Renal cortical epithelial cell (primary cell): ENCODE data around the gene IGSF21. TPM values are rescaled to one million over a fixed set of nuclear protein-coding genes. Genes with fewer than 3 reads are reported as not detected.

ENCODE experiments used
- DNase-seq: peaks from one replicate; pipeline ENCODE4 v3.0.0-alpha.2; 2011; ENCODE audit warnings: low read depth
- total RNA-seq: library from RNA; depleted of rRNA; stranded (reverse); fragments of >200 nt; gene quantifications from 2 replicates; pipeline ENCODE4 v1.2.3, GENCODE V29; 2014

Gene IGSF21
- not detected in 2 replicates for total RNA-seq

DNA sequence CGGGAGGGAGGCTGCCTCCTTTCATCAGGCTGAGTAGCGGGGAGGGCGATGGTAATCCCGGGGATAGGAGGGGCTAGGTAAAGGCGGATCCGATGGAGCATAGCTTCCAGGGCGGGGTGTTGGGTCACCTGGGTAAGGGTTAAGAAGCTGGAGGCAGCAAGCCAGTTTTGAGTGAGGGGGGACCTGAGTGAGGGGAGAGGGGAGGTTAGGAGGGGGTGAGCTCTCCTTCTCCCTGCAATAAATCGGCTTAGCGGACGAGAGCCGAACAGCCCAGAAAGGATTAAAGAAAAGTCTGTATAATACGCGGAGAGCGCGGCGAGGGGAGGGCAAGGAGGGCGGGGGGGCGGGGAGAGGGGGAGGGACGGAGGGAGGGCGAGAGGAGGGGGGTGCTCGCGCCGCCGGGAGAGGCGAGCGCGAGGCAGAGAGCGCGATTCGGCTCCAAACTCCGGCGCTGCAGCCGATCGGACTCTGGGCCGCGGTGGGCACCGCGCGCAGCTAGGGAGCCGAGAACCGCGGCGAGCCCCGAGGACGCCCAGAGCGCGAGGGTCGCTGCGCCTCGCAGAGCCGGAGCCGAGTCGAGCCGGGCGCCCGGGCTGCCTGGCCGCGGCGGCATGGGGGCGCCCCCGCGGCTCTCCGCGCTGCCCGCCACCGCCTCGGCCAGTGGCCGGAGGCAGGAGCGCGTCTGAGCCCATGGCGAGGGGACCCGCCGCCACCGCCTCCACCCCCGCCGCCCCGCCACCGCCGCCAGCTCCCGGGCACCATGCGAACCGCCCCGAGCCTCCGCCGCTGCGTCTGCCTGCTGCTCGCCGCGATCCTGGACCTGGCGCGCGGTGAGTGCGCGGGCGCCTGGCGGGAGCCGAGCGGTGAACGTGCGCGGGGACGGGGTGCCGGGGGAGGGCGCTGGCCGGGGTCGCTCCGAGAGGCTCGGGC is at the start of gene IGSF21:
Gene IGSF21, plus strand, starts transcription at position 430 of the 930 bp plus-strand sequence. Its CDS starts 331 bp downstream, at position 761.
- DNase-seq, result no peak

DNA sequence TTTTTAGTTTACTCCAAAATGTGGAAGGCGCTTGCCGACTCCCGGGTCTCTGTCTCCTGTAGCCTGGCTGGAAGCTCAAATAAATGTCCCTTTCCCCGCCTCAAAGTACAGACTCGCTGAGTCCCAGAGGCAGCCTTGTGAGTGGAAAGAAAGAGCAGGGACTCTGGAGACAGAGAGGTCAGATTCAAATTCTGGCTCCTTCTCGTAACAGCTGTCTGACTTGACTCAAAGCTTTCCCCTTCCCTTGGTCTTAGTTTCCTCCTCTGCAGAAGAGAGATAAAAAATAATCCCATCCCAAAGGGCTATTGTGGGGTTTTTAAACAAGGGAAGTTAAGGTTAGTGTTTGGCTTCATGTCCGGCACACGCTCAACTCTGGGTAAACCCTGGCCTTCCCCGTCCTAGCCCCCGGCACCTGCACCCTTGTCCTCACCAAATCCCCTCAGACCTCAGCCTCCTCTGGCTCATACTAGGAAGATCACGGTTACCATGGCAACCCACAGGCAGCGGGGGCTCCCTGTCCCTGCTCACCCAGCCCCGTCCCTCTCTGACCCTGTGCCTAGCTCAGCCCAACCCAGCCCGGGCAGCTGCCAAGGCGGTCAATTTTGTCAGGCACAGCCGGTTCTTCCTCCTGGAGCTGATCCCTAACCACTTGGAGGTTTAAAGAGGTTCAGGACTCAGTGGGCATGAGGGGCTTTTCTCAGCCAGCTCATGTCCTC is 49.2 kb upstream of the IGSF21 start:
- DNase-seq, result no peak

DNA sequence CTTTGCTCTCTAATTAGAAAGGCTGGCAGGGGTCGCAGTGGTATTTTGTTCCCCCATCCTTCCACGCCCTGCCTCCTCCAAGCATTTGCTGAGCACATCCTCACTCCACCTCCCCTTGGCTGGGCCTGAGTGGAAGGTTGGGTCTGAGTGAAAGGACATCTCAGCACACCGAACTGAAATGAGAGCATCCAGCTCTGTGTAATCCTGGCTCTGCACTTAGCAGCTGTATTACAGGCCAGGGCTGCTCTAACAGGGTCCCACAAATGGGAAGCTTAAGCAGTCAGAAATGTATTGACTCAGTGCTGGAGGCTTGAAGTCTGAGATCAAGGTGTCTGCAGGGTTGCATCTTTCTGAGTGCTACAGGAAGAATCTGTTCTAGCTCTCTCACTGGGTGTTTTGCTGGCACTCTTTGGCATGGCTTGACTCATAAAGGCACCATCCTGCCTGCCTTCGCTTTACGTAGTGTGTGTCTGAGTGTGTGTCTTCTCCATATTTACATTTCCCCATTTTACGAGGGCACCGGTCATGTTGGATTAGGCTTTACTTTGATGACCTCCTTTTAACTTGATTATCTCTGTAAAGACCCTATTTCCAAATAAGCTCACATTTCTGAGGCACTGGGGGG is 48.5 kb upstream of the IGSF21 start:
- no peak for DNase-seq

DNA sequence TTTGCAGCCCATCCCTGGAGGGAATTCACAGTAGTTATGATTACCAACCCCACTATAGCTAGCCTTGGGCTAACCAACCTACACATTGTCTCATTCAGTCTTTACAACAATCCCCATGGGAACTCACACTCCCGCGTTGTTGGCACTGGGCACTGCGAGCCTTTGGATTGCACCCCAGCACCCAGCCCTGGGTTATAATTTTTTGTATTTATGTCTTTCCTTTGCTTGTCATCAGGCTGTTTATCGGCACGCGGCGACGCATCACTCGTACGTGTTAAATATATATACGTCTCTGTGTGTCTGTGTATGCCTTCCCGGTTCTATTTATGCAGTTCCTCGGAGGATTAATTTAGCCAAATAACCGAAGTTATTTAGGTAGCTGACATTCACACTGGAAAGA is 47.2 kb upstream of the IGSF21 start:
- no peak for DNase-seq

DNA sequence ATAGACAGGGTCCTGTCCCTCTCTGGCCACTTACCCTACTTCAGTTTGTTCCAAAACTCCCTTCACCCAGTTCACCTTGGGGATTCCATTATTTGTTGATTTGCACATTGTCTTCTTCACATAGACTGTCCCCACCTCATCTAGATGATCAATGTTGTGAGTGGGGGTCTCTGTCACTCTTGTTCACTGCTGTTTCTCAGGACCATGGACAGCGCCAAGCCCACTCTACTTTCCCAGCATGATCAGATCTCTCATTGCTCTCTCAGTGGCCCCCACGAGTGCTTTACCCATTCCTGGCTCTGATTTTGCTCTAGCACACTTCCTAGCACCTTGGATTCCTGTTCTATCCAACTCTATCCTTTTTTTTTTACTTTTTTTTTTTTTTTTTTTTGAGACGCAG is 45.4 kb upstream of the IGSF21 start:
- no peak for DNase-seq

DNA sequence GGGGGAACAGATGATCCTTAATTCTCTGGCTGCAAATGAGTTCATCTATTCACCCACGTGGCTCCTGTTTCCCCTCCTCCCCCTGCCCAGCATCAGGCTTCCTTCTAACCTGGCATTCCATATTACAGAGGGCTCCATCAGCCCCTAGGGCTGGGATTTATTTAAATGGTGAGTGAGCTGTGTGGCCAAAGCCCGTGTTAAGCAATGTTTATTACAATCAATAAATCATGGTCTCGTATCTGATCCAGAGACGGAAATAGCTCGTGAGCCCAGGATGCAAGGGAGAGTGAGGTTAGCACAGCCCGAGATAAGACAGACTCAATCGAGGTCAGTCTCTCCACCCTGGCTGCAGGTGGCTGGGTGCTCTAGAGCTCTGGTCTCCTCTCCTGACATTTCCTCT is 43.1 kb upstream of the IGSF21 start:
- DNase-seq, result no peak

DNA sequence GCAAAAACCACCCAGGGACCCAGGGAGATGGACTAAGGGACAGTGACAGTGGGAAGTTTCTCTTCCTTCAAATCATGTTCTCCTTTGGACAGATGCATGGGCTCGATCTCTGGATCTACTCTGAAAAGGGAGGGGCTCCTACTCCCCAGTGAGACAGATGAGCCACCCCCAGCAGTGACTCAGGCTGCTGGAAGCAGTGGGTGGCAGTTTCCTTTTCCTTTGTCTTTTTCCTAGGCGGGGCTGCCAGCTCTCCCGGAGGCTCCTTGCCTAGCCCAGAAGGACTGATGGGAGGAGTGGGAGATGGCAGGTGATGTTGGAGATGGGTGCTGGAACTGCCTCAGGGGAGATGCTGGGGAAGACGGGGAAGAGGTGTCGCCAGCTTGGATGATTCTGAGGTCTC is 41.0 kb upstream of the IGSF21 start:
- no peak for DNase-seq

DNA sequence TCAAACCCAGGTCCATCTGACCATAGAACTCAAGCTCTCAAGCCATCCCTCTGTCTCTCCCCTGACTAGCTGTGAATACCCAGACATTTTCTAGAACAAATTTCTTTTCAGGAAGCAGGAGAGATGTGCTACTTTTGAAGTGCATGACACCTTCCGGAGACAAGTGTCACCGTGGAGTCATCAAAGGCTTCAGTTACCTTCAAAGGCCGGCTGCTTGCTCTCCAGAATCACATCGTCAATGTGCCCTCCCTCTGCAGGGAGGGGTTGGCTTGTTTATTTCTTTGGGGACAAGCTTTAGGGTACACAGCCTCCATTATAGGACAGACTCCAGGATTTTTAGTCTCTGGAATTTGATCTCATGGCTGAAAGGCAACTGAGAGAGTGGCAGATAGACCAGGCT is 37.7 kb upstream of the IGSF21 start:
- no peak for DNase-seq

DNA sequence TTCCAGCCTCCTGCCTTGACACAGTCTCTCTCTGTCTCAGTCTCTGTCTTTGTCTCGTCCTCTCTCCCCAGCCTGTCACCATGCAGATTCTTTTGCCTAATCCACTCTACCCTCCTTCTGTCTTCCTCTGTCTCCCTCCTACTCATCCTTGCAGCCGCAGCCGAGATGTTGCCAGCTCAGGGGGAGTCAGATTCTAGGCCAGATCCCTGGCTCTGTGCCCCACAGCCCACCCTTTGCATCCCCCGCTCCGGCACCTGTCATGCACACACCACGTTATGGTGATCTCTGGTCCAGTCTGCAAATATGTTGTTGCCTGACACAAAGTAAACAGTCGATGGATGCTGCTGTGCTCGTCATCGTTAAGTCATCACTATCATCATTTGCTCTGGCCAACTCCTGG is 35.5 kb upstream of the IGSF21 start:
- no peak for DNase-seq

DNA sequence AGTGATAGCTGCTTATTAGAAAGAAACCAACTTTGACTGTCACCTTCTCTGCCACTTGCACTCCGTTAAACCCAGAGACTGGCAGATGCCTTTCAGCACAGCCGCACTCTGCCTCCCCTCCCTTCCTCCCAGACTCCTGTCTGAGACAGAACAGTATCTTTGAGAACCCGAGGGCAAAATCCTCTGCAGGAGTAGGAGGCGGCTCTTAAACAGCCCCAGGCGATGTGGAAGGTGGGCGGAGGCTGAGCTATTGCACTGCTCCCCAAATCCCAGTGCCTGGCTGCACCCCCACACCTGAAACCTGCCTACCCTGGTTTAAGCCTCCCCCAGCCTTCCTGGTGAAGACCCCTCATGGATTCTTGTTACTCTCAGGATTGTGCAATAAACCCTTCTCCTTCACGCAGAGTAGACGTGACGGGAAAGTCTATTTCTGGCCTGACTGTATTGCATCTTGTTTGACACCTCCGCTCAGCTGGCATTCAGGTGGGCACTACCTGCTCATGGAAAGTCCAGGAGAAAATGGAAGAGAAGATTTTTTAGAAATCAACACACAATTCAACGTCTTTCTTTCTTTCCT is 34.4 kb upstream of the IGSF21 start:
- DNase-seq, result no peak

DNA sequence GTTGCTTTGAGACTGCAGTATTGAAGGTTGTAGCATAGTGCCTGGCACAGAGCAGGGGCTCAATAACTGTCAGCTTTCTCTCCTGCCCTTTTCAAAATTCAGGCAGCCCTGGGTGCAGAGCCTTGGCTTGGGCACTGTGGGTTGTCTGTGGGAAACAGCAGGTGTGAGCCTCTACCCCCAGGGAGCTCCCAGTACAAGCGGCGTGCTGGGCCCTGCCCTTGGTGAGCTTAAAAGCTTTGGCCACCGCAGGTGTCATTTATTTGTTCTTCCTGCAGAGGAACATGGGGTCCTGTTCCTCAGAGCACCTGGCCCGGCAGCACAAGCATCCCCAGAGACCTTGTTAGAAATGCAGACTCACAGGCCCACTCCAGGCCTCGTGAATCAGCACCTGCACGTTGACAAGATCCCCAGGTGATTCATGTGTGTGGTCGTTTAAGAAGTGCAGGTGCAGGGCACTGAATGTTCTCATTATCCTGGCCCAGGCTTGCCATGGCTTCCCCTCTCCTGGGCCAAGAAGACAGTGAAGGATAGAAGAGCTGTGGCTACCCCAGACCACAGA is 29.9 kb upstream of the IGSF21 start:
- no peak for DNase-seq

DNA sequence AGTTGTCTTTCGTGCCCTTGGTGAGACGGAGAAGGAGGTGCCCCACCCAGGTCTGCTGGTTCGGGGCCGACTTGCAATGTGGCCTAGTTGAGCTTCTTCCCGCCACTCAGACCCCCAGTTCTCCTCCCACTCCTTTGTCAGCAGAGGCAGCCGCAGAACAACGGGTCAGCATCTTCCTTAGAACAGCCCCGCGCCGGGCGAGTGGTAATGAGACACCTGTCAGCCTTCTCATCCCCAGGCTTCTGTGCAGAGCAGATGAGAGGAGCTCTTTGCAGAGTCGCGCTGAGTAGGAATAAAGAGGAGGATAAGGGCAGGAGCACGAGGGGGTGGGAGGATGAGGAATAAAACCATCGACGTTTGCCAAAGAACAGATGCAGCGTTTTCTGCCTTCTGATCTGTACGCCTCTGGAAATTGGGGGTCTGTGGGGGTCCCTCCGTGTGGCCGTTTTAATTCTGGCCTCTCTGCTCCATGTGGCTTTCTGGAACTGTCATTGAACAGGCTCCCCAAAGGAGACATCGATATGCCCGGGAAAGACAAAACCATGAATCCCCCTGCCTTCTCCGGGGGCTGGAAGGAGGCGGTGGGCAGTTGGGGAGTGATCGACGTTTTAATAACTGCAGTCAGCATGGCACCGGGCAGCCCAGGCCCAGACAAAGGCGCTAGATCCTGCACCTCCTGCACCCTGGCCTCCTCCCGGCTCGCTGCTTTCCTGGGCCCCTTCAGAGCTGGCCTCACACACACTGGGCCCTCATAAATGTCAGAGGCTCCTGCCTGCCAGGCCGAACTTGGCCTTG is 27.5 kb upstream of the IGSF21 start:
- no peak for DNase-seq

DNA sequence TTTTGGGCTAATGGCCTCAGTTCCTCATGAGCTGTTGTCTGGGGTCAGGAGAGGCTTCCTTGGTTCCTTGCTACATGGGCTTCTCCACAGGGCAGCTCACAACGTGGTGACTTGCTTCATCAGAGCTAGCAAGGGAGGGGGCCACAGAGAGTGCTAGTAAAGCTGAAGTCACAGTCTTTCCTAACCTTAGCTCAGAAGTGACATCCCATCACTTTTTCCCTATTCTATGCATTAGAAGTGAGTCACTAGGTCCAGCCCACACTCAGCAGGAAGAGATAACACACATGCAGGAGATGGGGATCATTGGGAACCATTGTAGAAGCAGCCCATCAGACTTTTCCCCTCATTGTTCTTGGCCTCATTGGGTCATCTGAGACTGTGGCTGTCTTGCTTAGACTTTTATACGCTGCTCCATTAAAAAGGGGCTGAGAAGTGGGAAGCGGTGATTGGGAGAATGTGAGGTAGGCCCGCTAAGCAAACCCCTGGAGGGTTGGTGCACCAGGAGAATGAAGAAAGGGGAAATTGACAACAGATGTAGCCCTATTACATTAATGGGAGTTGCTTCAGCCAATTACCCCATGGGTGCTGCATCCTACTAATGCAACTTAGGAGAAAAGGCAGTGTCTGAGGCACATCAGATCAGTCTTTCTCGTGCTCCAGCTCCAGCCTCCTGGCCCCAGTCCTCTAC is 22.1 kb upstream of the IGSF21 start:
- DNase-seq, result no peak

DNA sequence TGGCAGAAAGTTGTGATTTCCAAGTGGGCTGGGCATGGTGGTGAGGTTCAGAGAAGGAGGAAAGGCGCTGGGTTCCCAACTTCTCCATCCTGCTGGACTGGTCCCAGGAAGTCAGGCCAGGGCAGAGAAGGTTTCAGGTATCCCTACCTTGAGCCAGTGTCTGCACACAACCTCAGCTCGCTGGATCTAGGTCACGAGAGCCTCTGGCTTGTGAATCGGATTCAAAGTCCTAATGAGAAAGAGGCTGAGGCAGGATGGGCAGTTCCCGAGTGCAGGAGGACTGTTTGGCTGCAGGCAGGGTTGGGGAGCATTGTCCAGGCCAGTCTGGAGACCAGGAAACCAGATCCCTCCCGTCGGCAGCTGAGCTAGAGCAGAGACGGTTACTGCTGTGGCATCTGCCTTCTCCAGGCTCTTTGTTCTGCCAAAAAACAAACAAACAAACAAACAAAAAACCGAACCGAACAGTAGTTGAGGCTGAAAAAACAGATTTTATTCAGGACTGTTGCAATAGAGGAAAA is 19.5 kb upstream of the IGSF21 start:
- DNase-seq, result no peak

DNA sequence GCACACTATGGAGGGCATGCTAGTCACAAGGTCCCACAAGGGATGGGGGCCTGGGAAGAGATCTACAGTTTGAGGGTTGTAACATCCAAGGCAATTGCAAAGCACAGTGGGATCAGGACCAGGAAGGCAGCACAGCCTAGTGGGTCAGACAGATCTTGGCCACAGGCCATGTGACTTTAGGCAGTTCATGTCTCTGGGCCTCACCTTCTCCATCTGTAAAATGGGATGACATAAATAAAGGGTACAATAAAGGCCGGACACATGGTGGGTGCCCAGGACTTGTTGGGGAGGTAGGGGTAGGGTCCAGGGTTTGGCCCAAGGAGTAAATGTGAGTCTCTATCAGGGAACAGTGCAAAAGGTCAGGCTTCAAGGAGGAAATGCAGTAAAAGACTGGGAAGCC is 18.1 kb upstream of the IGSF21 start:
- DNase-seq, result no peak

DNA sequence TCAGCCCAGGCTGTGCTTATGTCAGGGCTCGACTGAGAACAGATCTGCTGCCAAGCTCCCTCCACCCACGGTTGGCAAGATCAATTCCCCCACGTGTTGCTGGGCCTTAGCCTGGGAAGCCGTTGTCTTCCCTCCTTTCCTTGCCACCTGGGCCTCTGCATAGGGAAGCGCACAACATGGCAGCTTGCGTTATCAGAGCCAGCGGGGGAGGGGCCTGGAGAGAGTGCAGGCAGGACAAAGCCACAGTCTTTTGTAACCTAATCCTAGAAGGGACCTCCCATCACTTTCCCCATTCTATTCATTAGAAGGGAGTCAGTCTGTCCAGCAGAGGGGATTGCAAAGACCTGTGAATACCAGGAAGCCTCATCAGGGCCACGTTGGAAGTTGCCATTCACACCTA is 17.0 kb upstream of the IGSF21 start:
- DNase-seq, result no peak

DNA sequence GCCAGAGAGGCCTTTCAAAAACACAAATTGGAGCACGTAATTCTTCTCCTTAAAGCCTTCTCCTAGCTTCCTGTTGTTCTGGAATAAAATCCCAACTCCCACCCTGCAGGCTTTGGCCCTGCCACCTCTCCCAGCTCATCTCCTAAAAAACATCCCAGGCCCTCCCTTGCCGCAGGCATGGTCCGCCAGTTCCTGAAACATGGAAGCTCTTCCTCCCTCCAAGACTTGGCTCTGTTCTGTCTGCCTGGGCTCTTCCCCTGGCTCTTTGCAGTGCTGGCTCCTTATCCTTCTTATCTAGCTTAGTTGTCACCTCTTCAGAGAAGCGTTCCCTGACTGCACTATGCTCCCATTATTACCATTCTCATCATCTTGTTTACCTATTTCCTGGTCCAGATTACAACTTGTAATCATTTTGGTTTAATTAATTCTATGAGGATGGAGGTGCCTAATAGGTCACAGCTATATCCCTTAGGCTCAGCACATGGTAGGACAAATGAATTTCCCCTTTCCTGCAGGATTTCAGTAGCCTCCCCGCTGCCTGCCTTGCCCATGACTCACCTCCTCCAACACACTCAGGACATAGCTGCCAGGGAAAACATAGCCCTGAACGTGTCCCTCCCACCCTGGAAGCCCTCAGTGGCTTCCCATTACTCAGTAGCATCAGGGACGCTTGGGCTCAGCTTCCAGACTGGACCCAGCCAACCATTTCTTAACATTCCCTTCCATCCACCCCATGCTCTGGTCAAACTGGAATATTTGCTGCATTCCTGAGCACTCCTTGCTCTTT is 15.7 kb upstream of the IGSF21 start:
- peak; percentile 13 for DNase-seq

DNA sequence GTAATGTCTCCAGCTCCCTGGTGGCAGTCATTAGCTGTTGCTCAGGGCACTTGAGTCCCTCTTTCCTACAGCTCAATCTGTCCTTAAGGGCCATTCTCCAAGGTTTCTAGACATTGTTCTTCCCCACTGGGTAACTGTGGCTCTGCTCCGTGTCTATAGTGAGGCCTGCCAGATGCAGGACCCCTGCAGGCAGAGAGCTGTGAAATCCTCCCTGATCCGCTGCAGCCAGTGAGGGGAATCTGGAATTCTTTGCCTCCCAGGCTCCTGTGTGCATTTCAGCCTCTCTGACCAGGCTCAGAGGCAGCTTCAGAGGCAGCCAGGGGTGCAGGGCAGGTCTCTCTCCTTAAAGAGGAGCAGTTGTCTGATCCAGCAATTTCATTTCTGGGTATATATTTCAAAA is 14.4 kb upstream of the IGSF21 start:
- DNase-seq, result no peak

DNA sequence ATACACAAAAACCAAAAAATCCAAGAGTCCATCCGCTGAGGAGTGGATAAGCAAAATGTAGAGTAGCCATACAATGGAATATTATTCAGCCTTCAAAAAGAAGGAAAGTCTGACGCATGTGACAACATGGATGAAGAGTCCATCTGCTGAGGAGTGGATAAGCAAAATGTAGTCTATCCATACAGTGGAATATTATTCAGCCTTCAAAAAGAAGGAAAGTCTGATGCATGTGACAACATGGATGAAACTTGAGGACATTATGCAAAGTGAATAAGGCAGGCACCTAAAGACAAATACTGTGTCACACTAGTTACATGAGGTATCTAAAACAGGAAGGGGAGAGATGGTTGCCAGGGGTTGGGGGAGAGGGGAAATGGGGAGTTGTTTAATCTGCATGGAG is 14.0 kb upstream of the IGSF21 start:
- DNase-seq, result no peak

DNA sequence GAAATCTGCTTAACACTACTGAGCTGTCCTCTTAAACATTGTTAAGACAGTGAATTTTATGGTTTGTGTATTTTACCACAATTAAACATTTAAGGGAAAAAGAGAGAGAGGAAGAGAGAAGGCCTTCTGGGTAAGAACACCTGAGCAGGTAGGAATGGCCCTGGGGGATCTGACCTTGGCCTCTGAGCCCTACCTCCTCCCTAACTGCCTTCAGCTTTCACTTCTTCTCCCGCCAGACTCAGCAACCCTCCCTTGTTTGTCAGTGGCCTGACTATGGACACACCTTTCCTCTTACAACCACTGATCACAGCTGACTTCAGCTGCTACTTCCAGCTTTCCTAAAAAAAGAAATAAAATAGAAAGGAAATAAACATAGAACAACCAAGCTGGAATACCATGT is 13.5 kb upstream of the IGSF21 start:
- DNase-seq, result no peak
